Activated gamma-delta T cell (primary cell): ENCODE data around the gene THOC7.

Source experiments
- DNase-seq: peaks from one replicate; lab custom pipeline; 2025; lab: John Stamatoyannopoulos, UW

Gene THOC7

GRCh38 chr3:63842127-63842526 lies 21.5 kb downstream of the THOC7 start:
- no peak for DNase-seq

- no peak for DNase-seq
Measured at GRCh38 chr3:63841704-63842103, 21.9 kb downstream of the THOC7 start.

- DNase-seq = no peak
Measured at GRCh38 chr3:63832395-63832794, 31.2 kb downstream of the THOC7 start.

GRCh38 chr3:63830526-63830925 lies 33.1 kb downstream of the THOC7 start:
- DNase-seq = no peak

GRCh38 chr3:63824309-63824708 lies 39.3 kb downstream of the THOC7 start:
- DNase-seq = no peak

- no peak for DNase-seq
Measured at GRCh38 chr3:63819151-63819398, 44.5 kb downstream of the THOC7 start, which contains the start of gene C3orf49. Gene C3orf49, plus strand, starts transcription at chr3:63819299. Its CDS starts 173 bp downstream, at chr3:63819472.

GRCh38 chr3:63818282-63819150 lies 45.1 kb downstream of the THOC7 start:
- no peak for DNase-seq

- no peak for DNase-seq
Measured at GRCh38 chr3:63817225-63817624, 46.4 kb downstream of the THOC7 start.

- no peak for DNase-seq
Measured at GRCh38 chr3:63814237-63814636, 49.4 kb downstream of the THOC7 start.

GRCh38 chr3:63809607-63810006 lies 54.0 kb downstream of the THOC7 start:
- no peak for DNase-seq

GRCh38 chr3:63808633-63809032 lies 55.0 kb downstream of the THOC7 start:
- no peak for DNase-seq

GRCh38 chr3:63807961-63808565 lies 55.5 kb downstream of the THOC7 start:
- DNase-seq = no peak

GRCh38 chr3:63803911-63804310 lies 59.7 kb downstream of the THOC7 start:
- no peak for DNase-seq

GRCh38 chr3:63800097-63800496 lies 63.5 kb downstream of the THOC7 start:
- DNase-seq = no peak

GRCh38 chr3:63798949-63799348 lies 64.7 kb downstream of the THOC7 start:
- no peak for DNase-seq

- DNase-seq = no peak
Measured at GRCh38 chr3:63798544-63798943, 65.1 kb downstream of the THOC7 start.

- no peak for DNase-seq
Measured at GRCh38 chr3:63795438-63795837, 68.2 kb downstream of the THOC7 start.

GRCh38 chr3:63791974-63792373 lies 71.6 kb downstream of the THOC7 start:
- DNase-seq = no peak
